OCI-LY1 (cell line): ENCODE data around the gene COX11.

Source experiments
- H2AFZ ChIP-seq: fragments of 200-600 bp; sonication (generic), shearing (Covaris generic); 2 replicates; pipeline ENCODE4 v1.6.0; 2014; ENCODE audit warnings: antibody characterized with exemption, mild to moderate bottlenecking, low read length
- H3F3A ChIP-seq: fragments of 200-600 bp; sonication (generic), shearing (Covaris generic); 2 replicates; pipeline ENCODE4 v1.6.0; 2014; ENCODE audit warnings: mild to moderate bottlenecking, antibody characterized with exemption, low read length, moderate library complexity; ENCODE audit not compliant: insufficient read depth
- H3K27ac ChIP-seq: fragments of 200-600 bp; sonication (generic); 2 replicates; pipeline ENCODE4 v1.5.1; 2014; ENCODE audit warnings: low read length, mixed run types, mild to moderate bottlenecking, low read depth; ENCODE audit not compliant: poor library complexity, severe bottlenecking
- H3K27me3 ChIP-seq: fragments of 200-600 bp; sonication (generic); 2 replicates; pipeline ENCODE4 v1.6.0; 2014; ENCODE audit warnings: antibody characterized with exemption, mild to moderate bottlenecking, low read length, moderate library complexity; ENCODE audit not compliant: insufficient read depth
- H3K36me3 ChIP-seq: fragments of 200-600 bp; sonication (generic); 2 replicates; pipeline ENCODE4 v1.6.1; 2014; ENCODE audit warnings: mild to moderate bottlenecking, antibody characterized with exemption, low read length, moderate library complexity, mixed read lengths; ENCODE audit not compliant: insufficient read depth
- H3K4me1 ChIP-seq: fragments of 200-600 bp; sonication (generic); 2 replicates; pipeline ENCODE4 v1.5.1; 2014; ENCODE audit warnings: mild to moderate bottlenecking, low read length, moderate library complexity; ENCODE audit not compliant: insufficient read depth, severe bottlenecking
- H3K4me2 ChIP-seq: fragments of 200-600 bp; sonication (generic), shearing (Covaris generic); 2 replicates; pipeline ENCODE4 v1.6.1; 2014; ENCODE audit warnings: low read length
- H3K4me3 ChIP-seq: fragments of 200-600 bp; sonication (generic); 2 replicates; pipeline ENCODE4 v1.5.1; 2014; ENCODE audit warnings: low read length, low read depth, mild to moderate bottlenecking, mixed read lengths; ENCODE audit not compliant: poor library complexity, severe bottlenecking
- H3K79me2 ChIP-seq: fragments of 200-600 bp; shearing (Covaris generic); 2 replicates; pipeline ENCODE4 v1.6.1; 2016; ENCODE audit warnings: mixed run types, low read length, mixed read lengths; ENCODE audit not compliant: insufficient read depth
- H3K9ac ChIP-seq: fragments of 200-600 bp; sonication (generic), shearing (Covaris generic); 2 replicates; pipeline ENCODE4 v1.6.1; 2014; ENCODE audit warnings: mild to moderate bottlenecking, low read length, mixed read lengths
- H3K9me2 ChIP-seq: fragments of 200-600 bp; sonication (generic), shearing (Covaris generic); 2 replicates; pipeline ENCODE4 v1.6.1; 2014; ENCODE audit warnings: low read depth, mild to moderate bottlenecking, low read length, mixed read lengths
- H3K9me3 ChIP-seq: fragments of 200-600 bp; shearing (Covaris generic); 2 replicates; pipeline ENCODE4 v1.6.1; 2014; ENCODE audit warnings: low read length, mixed read lengths
- H4K20me1 ChIP-seq: fragments of 200-600 bp; sonication (generic), shearing (Covaris generic); 2 replicates; pipeline ENCODE4 v1.6.0; 2016; ENCODE audit warnings: mild to moderate bottlenecking, low read length; ENCODE audit not compliant: insufficient read depth
- CTCF ChIP-seq: fragments of 200-600 bp; sonication (generic), shearing (Covaris generic); IDR thresholded peaks from 2 replicates; pipeline ENCODE4 v1.5.1; 2017; ENCODE audit warnings: mild to moderate bottlenecking, antibody characterized with exemption, low read length, moderate library complexity, mixed read lengths
- EZH2 ChIP-seq: fragments of 200-600 bp; sonication (generic), shearing (Covaris generic); IDR thresholded peaks from 2 replicates; pipeline ENCODE4 v1.8.0; 2017; ENCODE audit warnings: borderline replicate concordance, mixed run types, mild to moderate bottlenecking, antibody characterized with exemption, low read length, moderate library complexity, mixed read lengths

The COX11 gene

GRCh38 chr17:54968262-54968987 is at the start of gene COX11, which contains the start of gene STXBP4:
TSS of gene COX11 (minus strand) at chr17:54968654. CDS start at chr17:54968646, 8 bp downstream.
TSS of gene STXBP4 (plus strand) at chr17:54968765. CDS start at chr17:54986220, 17,455 bp downstream.
- H3K36me3 ChIP-seq = peaks cover 22% of the 10 kb centered on the region
- peak within 1 kb of the TSS; percentile 93 for H3K4me3 ChIP-seq
- TF ChIP-seq CTCF (no peak; the same call in 1 of the 2 replicates), EZH2 (no peak)
- peak within 1 kb of the TSS; percentile 51 for H3K27ac ChIP-seq
- no peaks in the 10 kb centered on the region for H4K20me1 ChIP-seq
- no peaks in the 10 kb centered on the region for H3K9me2 ChIP-seq
- H3K79me2 ChIP-seq = peaks cover 16% of the 10 kb centered on the region
- H3K4me2 ChIP-seq = peak within 1 kb of the TSS; percentile 94
- H3K27me3 ChIP-seq = no peaks in the 10 kb centered on the region
- H3K9me3 ChIP-seq = no peaks in the 10 kb centered on the region
- H3K9ac ChIP-seq = peak within 1 kb of the TSS; percentile 94
- H2AFZ ChIP-seq = peak within 1 kb of the TSS; percentile 86
- H3F3A ChIP-seq = no peaks in the 10 kb centered on the region
- H3K4me1 ChIP-seq = peaks cover 38% of the 10 kb centered on the region

DNA sequence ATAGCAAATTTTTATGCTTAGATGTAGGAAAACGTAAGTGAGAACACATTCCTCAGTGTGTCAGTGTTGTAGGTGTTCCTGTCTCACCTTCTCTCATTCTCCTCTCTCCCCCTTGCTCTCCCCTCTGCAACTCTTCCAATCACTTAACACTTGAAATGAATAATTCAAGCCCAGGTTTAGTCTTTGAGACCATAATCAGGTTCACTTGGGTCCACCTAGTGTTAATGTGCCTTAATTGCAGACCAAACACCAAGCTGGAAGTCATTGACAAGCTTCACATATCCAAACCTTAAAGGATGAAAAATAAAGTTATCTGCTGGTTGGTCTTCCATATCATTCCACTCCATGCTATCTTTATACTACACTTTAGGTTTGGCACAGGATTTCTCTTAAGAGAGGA is 37.1 kb upstream of the COX11 start:
- Histone ChIP-seq H3F3A (no peaks in the 10 kb centered on the region), H3K27ac (no peak overlapping the region), H3K36me3 (no peaks in the 10 kb centered on the region), H3K4me3 (no peak overlapping the region), H3K9me3 (no peaks in the 10 kb centered on the region), H3K9ac (no peak overlapping the region), H4K20me1 (no peaks in the 10 kb centered on the region), H3K4me2 (no peak overlapping the region), H3K79me2 (no peaks in the 10 kb centered on the region), H3K4me1 (no peaks in the 10 kb centered on the region), H3K9me2 (no peaks in the 10 kb centered on the region), H3K27me3 (no peaks in the 10 kb centered on the region), H2AFZ (no peak overlapping the region)
- TF ChIP-seq EZH2 (no peak), CTCF (peak; percentile 63)

DNA sequence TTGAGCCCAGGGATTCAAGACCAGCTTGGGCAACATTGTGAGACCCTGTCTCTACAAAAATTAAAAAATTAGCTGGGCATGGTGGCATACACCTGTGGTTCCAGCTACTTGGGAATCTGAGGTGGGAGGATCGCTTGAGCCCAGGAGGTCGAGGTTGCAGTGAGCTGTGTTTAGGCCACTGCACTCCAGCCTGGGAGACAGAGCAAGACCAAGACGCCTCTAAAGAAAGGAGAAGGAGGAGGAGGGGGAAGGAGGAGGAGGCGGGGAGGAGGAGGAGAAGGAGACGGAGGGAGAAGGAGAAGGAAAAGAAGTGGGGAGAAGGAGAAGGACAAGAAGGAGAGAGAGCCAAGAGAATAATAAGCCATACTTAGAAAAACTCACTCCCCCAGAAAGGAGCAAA is 36.0 kb upstream of the COX11 start:
- Histone ChIP-seq H3K27me3 (no peaks in the 10 kb centered on the region), H3K9me3 (no peaks in the 10 kb centered on the region), H3K36me3 (no peaks in the 10 kb centered on the region; the same call in 1 of the 2 replicates), H3K27ac (no peak overlapping the region), H3K9me2 (no peaks in the 10 kb centered on the region), H3K4me3 (no peak overlapping the region), H3K79me2 (no peaks in the 10 kb centered on the region), H2AFZ (no peak overlapping the region), H4K20me1 (no peaks in the 10 kb centered on the region), H3K4me1 (no peaks in the 10 kb centered on the region), H3K9ac (no peak overlapping the region), H3F3A (no peaks in the 10 kb centered on the region), H3K4me2 (no peak overlapping the region)
- TF ChIP-seq CTCF (no peak), EZH2 (no peak)
